ENCODE results near the gene KTN1.

DNA sequence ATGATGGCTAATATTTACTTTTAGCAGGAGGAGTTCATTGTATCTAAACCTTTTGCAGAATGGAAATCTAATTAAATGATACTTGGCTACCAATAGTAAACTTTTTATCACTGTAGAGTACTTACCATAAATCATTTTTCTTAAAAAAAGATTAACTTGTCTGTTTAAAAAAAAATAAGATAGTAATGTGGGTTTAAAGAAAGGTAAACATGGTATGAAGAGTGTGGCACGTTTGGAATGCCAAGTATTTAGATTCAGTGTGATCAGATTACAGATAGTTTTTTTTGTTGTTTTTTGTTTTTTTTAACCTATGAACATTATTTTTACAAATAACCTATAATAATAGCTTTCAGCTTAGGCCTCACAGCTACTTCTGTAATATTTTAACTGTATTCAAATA, 25.8 kb downstream of the KTN1 start:
- TF ChIP-seq, protein P1, sequence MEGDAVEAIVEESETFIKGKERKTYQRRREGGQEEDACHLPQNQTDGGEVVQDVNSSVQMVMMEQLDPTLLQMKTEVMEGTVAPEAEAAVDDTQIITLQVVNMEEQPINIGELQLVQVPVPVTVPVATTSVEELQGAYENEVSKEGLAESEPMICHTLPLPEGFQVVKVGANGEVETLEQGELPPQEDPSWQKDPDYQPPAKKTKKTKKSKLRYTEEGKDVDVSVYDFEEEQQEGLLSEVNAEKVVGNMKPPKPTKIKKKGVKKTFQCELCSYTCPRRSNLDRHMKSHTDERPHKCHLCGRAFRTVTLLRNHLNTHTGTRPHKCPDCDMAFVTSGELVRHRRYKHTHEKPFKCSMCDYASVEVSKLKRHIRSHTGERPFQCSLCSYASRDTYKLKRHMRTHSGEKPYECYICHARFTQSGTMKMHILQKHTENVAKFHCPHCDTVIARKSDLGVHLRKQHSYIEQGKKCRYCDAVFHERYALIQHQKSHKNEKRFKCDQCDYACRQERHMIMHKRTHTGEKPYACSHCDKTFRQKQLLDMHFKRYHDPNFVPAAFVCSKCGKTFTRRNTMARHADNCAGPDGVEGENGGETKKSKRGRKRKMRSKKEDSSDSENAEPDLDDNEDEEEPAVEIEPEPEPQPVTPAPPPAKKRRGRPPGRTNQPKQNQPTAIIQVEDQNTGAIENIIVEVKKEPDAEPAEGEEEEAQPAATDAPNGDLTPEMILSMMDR (IDR thresholded peaks at IDR 0.05; ENCODE audit: low read depth, low read length, poor library complexity, severe bottlenecking): no peak
- TF ChIP-seq EZH2phosphoT487 (IDR thresholded peaks at IDR 0.05; ENCODE audit: borderline replicate concordance, low read length): no peak

Measured in DOHH2 (cell line).